ENCODE results near the gene CCDC60.

Gene CCDC60, protein sequence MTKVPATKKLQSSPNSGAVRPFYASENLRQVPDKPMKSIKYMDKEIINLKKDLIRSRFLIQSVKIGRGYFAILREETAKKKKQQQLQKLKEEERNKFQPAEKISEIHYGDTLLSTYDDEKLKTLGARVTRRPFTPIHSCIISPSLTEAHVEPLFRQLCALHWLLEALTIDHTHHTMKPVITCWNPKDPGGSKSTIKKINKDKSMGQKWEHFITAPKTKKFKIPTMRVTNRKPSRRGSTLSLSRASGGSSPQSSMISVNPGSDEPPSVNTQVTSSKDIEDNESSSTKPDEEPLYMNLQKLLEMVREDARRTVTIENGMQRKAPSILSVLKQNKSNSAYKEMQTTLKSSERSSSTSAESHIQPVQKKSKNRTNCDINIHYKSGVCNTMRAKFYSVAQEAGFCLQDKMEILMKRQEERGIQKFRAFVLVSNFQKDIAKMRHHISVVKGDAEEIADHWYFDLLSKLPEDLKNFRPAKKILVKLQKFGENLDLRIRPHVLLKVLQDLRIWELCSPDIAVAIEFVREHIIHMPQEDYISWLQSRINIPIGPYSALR

DNA sequence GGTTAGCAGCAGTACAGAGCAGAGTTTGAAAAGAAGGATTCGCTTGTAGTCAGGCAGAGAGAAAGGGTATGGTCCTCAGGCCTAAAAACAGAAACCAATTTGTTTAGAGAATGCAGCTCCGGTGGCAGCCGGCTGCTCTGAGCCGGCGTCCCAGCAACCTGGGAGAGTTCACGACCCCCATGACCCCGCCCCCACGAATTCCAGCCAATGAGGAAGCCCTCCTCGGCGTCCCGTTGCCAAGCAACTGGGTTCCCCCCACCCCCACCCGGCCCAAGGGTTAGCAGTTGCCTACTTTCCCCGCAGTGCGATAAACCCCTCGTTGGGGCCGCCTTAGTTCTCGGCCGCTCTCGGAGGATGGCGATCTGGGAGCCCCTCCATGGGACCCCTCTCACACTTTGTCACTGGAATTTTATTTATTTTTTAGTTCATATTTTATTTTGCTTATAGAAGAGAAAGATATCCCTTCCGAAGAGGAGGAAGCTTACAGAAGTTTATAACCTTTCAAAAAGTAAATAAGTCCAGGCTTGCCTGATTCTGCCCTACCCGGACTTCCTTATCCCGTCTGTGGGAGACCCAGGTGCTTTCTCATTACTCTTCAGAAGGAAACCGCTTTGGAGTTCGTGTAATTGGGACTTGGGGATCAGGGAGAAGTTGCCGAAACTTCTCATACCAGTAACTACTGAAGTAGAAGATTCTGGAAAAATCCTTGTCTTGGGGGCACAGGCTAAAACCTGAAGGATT is at the start of gene CCDC60:
TSS of gene CCDC60 (plus strand) at position 300 of the 741 bp plus-strand sequence. CDS start 448 bp downstream, outside the sequence.
- TF ChIP-seq ZFX (IDR thresholded peaks at IDR 0.05): no peak
- no peak for TF ChIP-seq CTCF (conservative IDR thresholded peaks at IDR 0.05)
- peak within 1 kb of the TSS; percentile 1; the same call in 1 of the 2 replicates for H3K27ac ChIP-seq

- no peak for TF ChIP-seq ZFX (IDR thresholded peaks at IDR 0.05)
- TF ChIP-seq CTCF (conservative IDR thresholded peaks at IDR 0.05): no peak
- H3K27ac ChIP-seq: no peak overlapping the region
Observed at GRCh38 chr12:119288576-119288975, 46.0 kb upstream of the CCDC60 start.

DNA sequence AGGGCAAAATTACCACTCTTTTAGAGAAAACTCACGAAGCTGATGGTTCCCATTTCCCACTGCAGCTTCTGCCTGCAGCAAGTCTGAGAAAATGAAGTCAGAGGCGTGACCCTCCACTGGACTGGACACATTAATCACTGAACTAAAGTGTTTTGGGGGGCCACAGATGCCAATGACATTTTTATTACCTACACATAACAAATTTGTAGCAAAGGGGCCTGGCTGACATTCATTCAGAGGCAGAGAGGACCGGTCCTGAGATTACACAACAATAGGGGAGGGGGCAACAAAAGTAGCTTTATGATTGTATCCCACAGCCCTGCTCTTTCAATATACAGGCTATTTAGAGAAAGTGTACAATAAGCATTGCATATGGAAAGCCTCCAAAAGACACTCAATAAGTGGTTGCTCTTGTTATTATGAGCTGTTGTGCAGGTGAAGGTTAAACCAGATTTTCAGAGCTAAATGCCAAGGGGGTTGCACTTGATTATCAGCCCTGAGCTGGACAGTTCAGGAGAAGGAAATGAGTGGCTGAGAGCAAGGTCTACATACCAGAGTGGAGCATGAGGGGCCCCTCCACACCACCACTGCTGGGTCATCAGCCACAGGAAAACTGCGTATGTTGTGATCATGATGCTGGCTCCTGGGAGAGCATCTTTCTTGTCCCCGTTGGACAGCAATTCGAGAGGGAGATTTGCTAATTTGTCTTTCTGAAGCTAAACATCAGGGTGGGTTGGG is 41.5 kb upstream of the CCDC60 start:
- TF ChIP-seq ZFX (IDR thresholded peaks at IDR 0.05): no peak
- H3K27ac ChIP-seq: no peak overlapping the region

DNA sequence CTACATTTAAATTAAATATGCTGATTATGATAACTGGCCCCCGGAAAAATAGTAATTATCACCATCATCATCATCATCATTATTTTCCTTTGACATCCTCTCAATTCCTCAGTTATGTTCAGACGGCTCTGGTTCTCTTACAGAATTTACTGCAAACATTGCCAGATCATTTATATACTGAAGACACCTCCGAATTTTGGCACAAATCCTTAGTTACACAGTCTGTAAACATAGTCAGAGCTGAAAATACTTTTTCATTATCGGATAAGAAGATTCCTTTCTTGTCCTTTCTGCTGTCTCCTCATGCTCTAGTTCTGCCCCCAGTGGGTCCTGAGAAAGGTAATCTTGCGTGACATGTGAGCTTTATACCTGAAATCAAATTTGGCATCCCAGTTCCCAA is 40.3 kb upstream of the CCDC60 start:
- TF ChIP-seq CTCF (conservative IDR thresholded peaks at IDR 0.05) (no peak), ZFX (IDR thresholded peaks at IDR 0.05) (no peak)
- H3K27ac ChIP-seq: no peak overlapping the region

- H3K27ac ChIP-seq: no peak overlapping the region
- TF ChIP-seq ZFX (IDR thresholded peaks at IDR 0.05): no peak
- no peak for TF ChIP-seq CTCF (conservative IDR thresholded peaks at IDR 0.05)
Observed at GRCh38 chr12:119296535-119296934, 38.0 kb upstream of the CCDC60 start.

GRCh38 chr12:119299130-119299529 is 35.4 kb upstream of the CCDC60 start:
- TF ChIP-seq CTCF (conservative IDR thresholded peaks at IDR 0.05) (no peak), ZFX (IDR thresholded peaks at IDR 0.05) (no peak)
- no peak overlapping the region for H3K27ac ChIP-seq

DNA sequence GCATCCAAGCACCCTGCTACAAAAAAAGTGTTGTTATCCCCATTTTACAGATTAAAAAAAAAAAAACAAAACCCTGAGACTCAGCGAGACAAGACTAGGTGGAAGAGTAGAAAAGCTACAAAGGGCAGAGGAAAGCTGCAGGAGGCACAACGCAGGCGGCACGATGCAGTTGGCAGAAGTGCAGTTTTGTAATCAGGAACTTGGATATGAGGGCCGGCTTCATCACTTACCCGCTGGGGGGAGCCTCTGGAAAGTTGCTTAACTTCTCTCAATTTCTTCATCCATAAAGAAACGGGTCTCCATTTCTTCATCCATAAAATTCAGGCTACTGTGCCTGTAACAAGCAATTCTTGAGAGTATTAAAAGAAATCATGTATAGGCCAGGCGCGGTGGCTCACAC is 33.1 kb upstream of the CCDC60 start:
- TF ChIP-seq CTCF (conservative IDR thresholded peaks at IDR 0.05) (0 out of 2 replicates have a peak, but pooled peaks have one; percentile 4), ZFX (IDR thresholded peaks at IDR 0.05) (no peak)
- no peak overlapping the region for H3K27ac ChIP-seq

Data from C4-2B (cell line).